ENCODE data around the gene NEURL1. TPM values are rescaled to one million over a fixed set of nuclear protein-coding genes. Genes with fewer than 3 reads are reported as not detected.

The NEURL1 gene
- total and polyA plus RNA-seq, 2 experiments from 2014 or later, result 2.7 to 3.5 TPM

- no peak overlapping the region for H3K4me3 ChIP-seq
- H3K27me3 ChIP-seq, result no peaks in the 10 kb centered on the region
- DNase-seq (ENCODE audit: low read depth in 1 of 2, low spot score in 1 of 2), result peak in 1 of 2 donors; percentile 36
- no peaks in the 10 kb centered on the region for H3K36me3 ChIP-seq
- H3K4me1 ChIP-seq (ENCODE audit: low read depth), result no peaks in the 10 kb centered on the region
- no peak overlapping the region for H3K27ac ChIP-seq
- TF ChIP-seq CTCF (IDR thresholded peaks at IDR 0.05; ENCODE audit: low read depth, low read length), result no peak
- no peaks in the 10 kb centered on the region for H3K9me3 ChIP-seq (ENCODE audit: low read depth)
Observed at GRCh38 chr10:103466734-103467133, 26.8 kb upstream of the NEURL1 start.

- TF ChIP-seq CTCF (IDR thresholded peaks at IDR 0.05; ENCODE audit: low read depth, low read length), result no peak
- no peak overlapping the region for H3K4me3 ChIP-seq
Observed at GRCh38 chr10:103467406-103467805, 26.1 kb upstream of the NEURL1 start.

GRCh38 chr10:103469201-103469600 is 24.3 kb upstream of the NEURL1 start:
- Histone ChIP-seq H3K4me1 (ENCODE audit: low read depth) (no peaks in the 10 kb centered on the region), H3K4me3 (no peak overlapping the region), H3K9me3 (ENCODE audit: low read depth) (no peaks in the 10 kb centered on the region), H3K27ac (no peak overlapping the region), H3K36me3 (no peaks in the 10 kb centered on the region), H3K27me3 (no peaks in the 10 kb centered on the region)
- TF ChIP-seq CTCF (IDR thresholded peaks at IDR 0.05; ENCODE audit: low read depth, low read length), result no peak
- DNase-seq (ENCODE audit: low read depth in 1 of 2, low spot score in 1 of 2), result no peak

More at GRCh38 chr10:103467406-103467805, 26.1 kb upstream of the NEURL1 start:
- no peak for DNase-seq (ENCODE audit: low read depth in 1 of 2, low spot score in 1 of 2)
- H3K27ac ChIP-seq, result no peak overlapping the region
- no peaks in the 10 kb centered on the region for H3K4me1 ChIP-seq (ENCODE audit: low read depth)
- no peaks in the 10 kb centered on the region for H3K36me3 ChIP-seq
- no peaks in the 10 kb centered on the region for H3K27me3 ChIP-seq
- no peaks in the 10 kb centered on the region for H3K9me3 ChIP-seq (ENCODE audit: low read depth)

- TF ChIP-seq CTCF (IDR thresholded peaks at IDR 0.05; ENCODE audit: low read depth, low read length), result no peak
- Histone ChIP-seq H3K27ac (no peak overlapping the region), H3K27me3 (no peaks in the 10 kb centered on the region), H3K4me3 (no peak overlapping the region), H3K36me3 (no peaks in the 10 kb centered on the region), H3K4me1 (ENCODE audit: low read depth) (no peaks in the 10 kb centered on the region), H3K9me3 (ENCODE audit: low read depth) (no peaks in the 10 kb centered on the region)
- peak in 1 of 2 donors; percentile 81 for DNase-seq (ENCODE audit: low read depth in 1 of 2, low spot score in 1 of 2)
Observed at GRCh38 chr10:103470761-103471653, 22.5 kb upstream of the NEURL1 start.

GRCh38 chr10:103472005-103472404 is 21.5 kb upstream of the NEURL1 start:
- H3K4me3 ChIP-seq, result no peak overlapping the region
- H3K36me3 ChIP-seq, result no peaks in the 10 kb centered on the region
- H3K27ac ChIP-seq, result no peak overlapping the region
- TF ChIP-seq CTCF (IDR thresholded peaks at IDR 0.05; ENCODE audit: low read depth, low read length), result no peak
- DNase-seq (ENCODE audit: low read depth in 1 of 2, low spot score in 1 of 2), result no peak
- no peaks in the 10 kb centered on the region for H3K27me3 ChIP-seq
- H3K9me3 ChIP-seq (ENCODE audit: low read depth), result no peaks in the 10 kb centered on the region
- no peaks in the 10 kb centered on the region for H3K4me1 ChIP-seq (ENCODE audit: low read depth)

Measured in cardiac muscle cell (in vitro differentiated cells and primary cell).